Liver (tissue), 9 donors: ENCODE results near the gene CTDSP2. TPM values are rescaled to one million over a fixed set of nuclear protein-coding genes. Genes with fewer than 3 reads are reported as not detected.

Experiments used
- DNase-seq: peaks from one replicate; pipeline ENCODE4 v3.0.0-alpha.2; 2017; ENCODE audit warnings: low spot score
- H3K27ac ChIP-seq, 2 donors: one replicate each; pipeline ENCODE4 v1.7.0; 2013; ENCODE audit warnings: inconsistent platforms in 2 of 2, low read length in 2 of 2, control low read depth in 1 of 2, low read depth in 1 of 2, mild to moderate bottlenecking in 1 of 2
- H3K27me3 ChIP-seq, 4 donors: one replicate each; pipeline versions ENCODE4 v1.6.1 to v1.7.0; 2013; ENCODE audit warnings: low read length in 3 of 4, inconsistent platforms in 1 of 4, mild to moderate bottlenecking in 1 of 4, moderate library complexity in 1 of 4; ENCODE audit not compliant: control insufficient read depth in 4 of 4, insufficient read depth in 4 of 4
- H3K36me3 ChIP-seq, 4 donors: one replicate each; pipeline versions ENCODE4 v1.6.1 to v1.7.0; 2013; ENCODE audit warnings: low read length in 3 of 4, mild to moderate bottlenecking in 3 of 4, low read depth in 1 of 4, moderate library complexity in 1 of 4; ENCODE audit not compliant: control insufficient read depth in 4 of 4, insufficient read depth in 3 of 4
- H3K4me1 ChIP-seq, 4 donors: one replicate each; pipeline versions ENCODE4 v1.6.1 to v1.7.0; 2013; ENCODE audit warnings: low read length in 3 of 4, mild to moderate bottlenecking in 3 of 4, moderate library complexity in 1 of 4; ENCODE audit not compliant: control insufficient read depth in 4 of 4, insufficient read depth in 4 of 4
- H3K4me3 ChIP-seq, 3 donors: one replicate each; pipeline versions ENCODE4 v1.6.1 to v1.7.0; 2013; ENCODE audit warnings: low read length in 3 of 3, control low read depth in 1 of 3, low read depth in 1 of 3, mild to moderate bottlenecking in 1 of 3
- H3K9ac ChIP-seq, 2 donors: one replicate each; pipeline ENCODE4 v1.7.0; 2013; ENCODE audit warnings: low read length in 2 of 2, mild to moderate bottlenecking in 2 of 2, moderate library complexity in 2 of 2, control low read depth in 1 of 2, low read depth in 1 of 2
- H3K9me3 ChIP-seq, 4 donors: one replicate each; pipeline versions ENCODE4 v1.6.1 to v1.7.0; 2013; ENCODE audit warnings: low read length in 3 of 4; ENCODE audit not compliant: control insufficient read depth in 4 of 4
- ATF3 ChIP-seq: IDR thresholded peaks from 2 replicates; pipeline ENCODE4 v1.6.1; 2016; ENCODE audit warnings: antibody characterized with exemption
- CTCF ChIP-seq: fragments of 150-350 bp; IDR thresholded peaks from 2 replicates; pipeline ENCODE4 v1.5.1; 2017; ENCODE audit warnings: improper control_type of control experiment, low read depth, low read length; ENCODE audit not compliant: missing input control
- EGR1 ChIP-seq, 2 donors: IDR thresholded peaks; 2 replicates each; pipeline ENCODE4 v1.6.1; 2016 to 2018; ENCODE audit warnings: antibody characterized with exemption in 2 of 2, low read depth in 2 of 2
- FOXA1 ChIP-seq: IDR thresholded peaks from 2 replicates; pipeline ENCODE4 v1.6.1; 2016; ENCODE audit warnings: antibody characterized with exemption
- FOXA2 ChIP-seq: IDR thresholded peaks from 2 replicates; pipeline ENCODE4 v1.6.1; 2016; ENCODE audit warnings: antibody characterized with exemption
- GABPA ChIP-seq, 2 donors: IDR thresholded peaks in 1 of 2; conservative IDR thresholded peaks in 1 of 2; 2 replicates each; pipeline ENCODE4 v1.6.1; 2016; ENCODE audit warnings: antibody characterized with exemption in 2 of 2, mild to moderate bottlenecking in 1 of 2, moderate library complexity in 1 of 2
- HNF4A ChIP-seq, 2 donors: conservative IDR thresholded peaks; 2 replicates each; pipeline ENCODE4 v1.6.1; 2016; ENCODE audit warnings: antibody characterized with exemption in 2 of 2, mild to moderate bottlenecking in 2 of 2
- HNF4G ChIP-seq: IDR thresholded peaks from 2 replicates; pipeline ENCODE4 v1.6.1; 2016; ENCODE audit warnings: antibody characterized with exemption
- JUND ChIP-seq, 2 donors: IDR thresholded peaks; 2 replicates each; pipeline ENCODE4 v1.6.1; 2016; ENCODE audit warnings: antibody characterized with exemption in 2 of 2
- MAX ChIP-seq: IDR thresholded peaks from 2 replicates; pipeline ENCODE4 v1.6.1; 2016; ENCODE audit warnings: antibody characterized with exemption
- NR2F2 ChIP-seq: IDR thresholded peaks from 2 replicates; pipeline ENCODE4 v1.6.1; 2016; ENCODE audit warnings: antibody characterized with exemption
- REST ChIP-seq: IDR thresholded peaks from 2 replicates; pipeline ENCODE4 v1.6.1; 2016; ENCODE audit warnings: antibody characterized with exemption, mild to moderate bottlenecking
- RXRA ChIP-seq, 2 donors: IDR thresholded peaks; 2 replicates each; pipeline ENCODE4 v1.6.1; 2017 to 2018; ENCODE audit warnings: antibody characterized with exemption in 2 of 2, mild to moderate bottlenecking in 1 of 2
- SP1 ChIP-seq: IDR thresholded peaks from 2 replicates; pipeline ENCODE4 v1.6.1; 2018; ENCODE audit warnings: antibody characterized with exemption, mild to moderate bottlenecking
- TAF1 ChIP-seq: conservative IDR thresholded peaks from 2 replicates; pipeline ENCODE4 v1.6.1; 2016; ENCODE audit warnings: antibody characterized with exemption, mild to moderate bottlenecking
- YY1 ChIP-seq: IDR thresholded peaks from 2 replicates; pipeline ENCODE4 v1.6.1; 2016; ENCODE audit warnings: antibody characterized with exemption, mild to moderate bottlenecking
- ZBTB33 ChIP-seq: IDR thresholded peaks from 2 replicates; pipeline ENCODE4 v1.6.1; 2016; ENCODE audit warnings: antibody characterized with exemption
- WGBS: extraction: QIAGEN DNeasy Blood & Tissue Kit; methylation state at CpG from one replicate; pipeline ENCODE4 v1.1.7; 2013; 5-methylcytosine and 5-hydroxymethylcytosine counted together
- polyA plus RNA-seq, 2 donors: library from polyadenylated mRNA; stranded (reverse) in 1 of 2; unstranded in 1 of 2; fragments of 200-250 nt in 1 of 2; fragments of >200 nt in 1 of 2; fragmentation: Nextera tagmentation in 1 of 2; extraction: Ambion mirVana in 1 of 2; gene quantifications; one replicate each; pipeline versions ENCODE4 v1.2.1 to v1.2.3, GENCODE V29; 2013 to 2015
- total RNA-seq, 2 donors: library from RNA; depleted of rRNA; stranded (reverse); fragments of >200 nt; gene quantifications; one replicate each; pipeline ENCODE4 v1.2.3, GENCODE V29; 2014
- donor health status: healthy.
- donor health status: healthy.
- donor health status: healthy.
- donor health status: healthy.
- donor health status: healthy.

CTDSP2 gene
- total and polyA plus RNA-seq, 4 donors = 20.1 to 60.9 (median 43.7) TPM

GRCh38 chr12:57829025-57829777 is 17.3 kb downstream of the CTDSP2 start:
- TF ChIP-seq FOXA1 (no peak), TAF1 (no peak), MAX (no peak), RXRA (IDR thresholded peaks at IDR 0.05) (no peak), FOXA2 (no peak), REST (no peak), GABPA (IDR thresholded peaks at IDR 0.05 in 1 of 2, conservative IDR thresholded peaks at IDR 0.05 in 1 of 2) (no peak), EGR1 (IDR thresholded peaks at IDR 0.05; ENCODE audit: low read depth in 2 of 2) (no peak), YY1 (no peak), ZBTB33 (no peak), NR2F2 (no peak), HNF4A (conservative IDR thresholded peaks at IDR 0.05) (no peak)
- Histone ChIP-seq H3K27me3 (no peaks in the 10 kb centered on the region), H3K36me3 (peaks cover 19 to 49% (median 47%) of the 10 kb centered on the region in 4 donors), H3K4me1 (peaks cover 4 to 39% (median 25%) of the 10 kb centered on the region in 4 donors), H3K9ac (no peak overlapping the region), H3K9me3 (no peaks in the 10 kb centered on the region), H3K4me3 (no peak overlapping the region), H3K27ac (no peak overlapping the region)
- DNase-seq = no peak
- 74% methylated on average over 10 of the region's 10 CpGs for WGBS

- no peak overlapping the region for H3K4me3 ChIP-seq
- no peak for TF ChIP-seq RXRA (IDR thresholded peaks at IDR 0.05)
- TF ChIP-seq JUND (IDR thresholded peaks at IDR 0.05) = no peak
- no peak for TF ChIP-seq FOXA2
- no peak for TF ChIP-seq ATF3
- no peak for TF ChIP-seq SP1
- TF ChIP-seq TAF1 = no peak
- TF ChIP-seq YY1 = no peak
- no peak for TF ChIP-seq FOXA1
- TF ChIP-seq ZBTB33 = no peak
- TF ChIP-seq NR2F2 = no peak
- no peak for TF ChIP-seq CTCF
- TF ChIP-seq HNF4G = no peak
- H3K9ac ChIP-seq = no peak overlapping the region
- H3K9me3 ChIP-seq = no peaks in the 10 kb centered on the region
- 91% methylated on average over 1 of the region's 1 CpG for WGBS
- peaks cover 23 to 68% (median 66%) of the 10 kb centered on the region in 4 donors for H3K36me3 ChIP-seq
- no peak for DNase-seq
- H3K27me3 ChIP-seq = no peaks in the 10 kb centered on the region
- H3K27ac ChIP-seq = no peak overlapping the region
- peaks cover 0 to 25% (median 14%) of the 10 kb centered on the region in 4 donors for H3K4me1 ChIP-seq
These were observed 19.6 kb downstream of the CTDSP2 start for GRCh38 chr12:57826966-57827365.
